GM19372 (cell line): ENCODE data around the gene FAM222B.
"Not testable (repeated sequence)": the region's sequence is repeated elsewhere in the genome, so short reads cannot be mapped to it uniquely, and the experiment has no call there.

Experiments
- ATAC-seq: cut with Tn5 transposase; IDR thresholded peaks from one replicate; pipeline ENCODE4 v1.9.1; 2021; ENCODE audit warnings: mild to moderate bottlenecking, low read depth, moderate library complexity; ENCODE audit not compliant: unreplicated experiment

FAM222B gene

DNA sequence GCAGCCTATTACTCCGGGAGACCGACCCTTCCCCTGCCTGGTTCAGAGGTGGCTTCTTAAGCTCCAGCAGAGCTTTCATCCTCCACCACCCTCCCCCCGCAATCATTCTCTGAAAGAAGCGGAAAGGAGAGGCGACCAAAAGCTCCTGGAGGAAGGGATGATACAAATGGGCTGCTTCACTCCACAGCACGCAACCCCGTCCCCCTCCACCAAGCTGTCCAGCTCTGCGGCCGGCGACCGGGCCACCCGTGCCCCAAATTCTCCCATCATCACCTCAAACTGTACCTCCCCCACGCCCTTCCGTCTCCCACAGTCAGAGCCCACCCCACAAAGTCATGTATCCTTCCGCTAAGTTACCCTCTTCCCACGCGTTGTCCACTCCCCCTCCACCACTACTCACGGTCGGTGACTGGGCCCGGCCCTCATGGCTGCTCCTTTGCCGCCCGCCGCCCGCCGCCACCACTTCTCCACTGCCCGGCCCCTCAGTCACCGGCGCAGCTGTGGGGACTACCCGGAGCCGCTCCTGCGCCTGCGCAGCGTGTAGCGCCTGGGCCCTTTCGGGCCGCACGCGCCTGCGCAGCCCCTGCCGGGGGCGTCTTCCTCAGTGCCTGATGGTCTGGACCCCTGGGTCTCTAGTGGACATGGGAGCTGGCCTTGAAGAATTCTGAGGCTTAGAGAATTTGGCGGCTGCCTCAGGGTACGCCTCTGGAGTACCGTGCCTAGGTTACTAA, at the start of gene FAM222B:
Gene FAM222B (minus strand): TSS at position 509 of the 731 bp plus-strand sequence. CDS start 76,123 bp downstream, outside the sequence.
- ATAC-seq: peak; percentile 78

DNA sequence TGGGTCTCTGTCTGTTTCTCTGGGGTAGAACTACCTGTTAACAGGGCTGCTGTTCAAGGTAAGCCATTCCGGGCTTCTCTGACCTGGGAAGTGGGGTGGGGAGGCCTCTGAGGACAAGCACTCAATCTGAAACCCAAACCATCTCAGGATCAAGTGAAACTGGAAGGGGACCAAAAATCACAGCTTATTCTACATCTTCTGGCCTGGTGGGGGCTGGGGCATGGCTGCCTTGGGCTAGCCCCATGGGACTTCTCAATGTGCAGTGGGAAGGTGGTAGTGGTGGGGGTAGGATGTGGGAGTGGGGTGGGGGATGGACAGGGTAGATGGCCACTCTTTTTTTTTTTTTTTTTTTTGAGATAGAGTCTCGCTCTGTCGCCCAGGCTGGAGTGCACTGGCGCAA, 49.4 kb upstream of the FAM222B start:
- ATAC-seq: no peak

- ATAC-seq: no peak
Measured at GRCh38 chr17:28891201-28891600, 48.6 kb upstream of the FAM222B start.

DNA sequence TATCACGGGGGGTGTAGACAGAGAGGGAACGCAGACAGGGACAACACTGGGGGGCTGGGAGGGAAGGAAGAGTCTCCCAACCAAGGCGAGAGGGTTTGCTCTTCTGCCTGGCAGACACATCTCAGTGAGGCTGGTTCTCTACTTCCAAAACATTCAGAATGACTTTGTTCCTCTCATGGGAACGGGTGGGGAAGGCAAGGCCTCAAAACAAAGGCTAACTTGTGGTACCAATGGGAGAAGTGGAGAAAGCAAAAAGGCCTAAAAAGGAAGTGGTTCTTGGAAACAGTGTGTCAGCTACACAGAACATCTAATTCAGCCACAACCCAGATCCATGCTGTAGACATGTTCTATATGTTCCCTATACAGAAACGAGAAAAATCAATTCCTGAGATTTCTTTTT, 47.4 kb upstream of the FAM222B start:
- ATAC-seq: no peak

- ATAC-seq: no peak
Measured at GRCh38 chr17:28888832-28889231, 46.2 kb upstream of the FAM222B start.

- ATAC-seq: no peak
Measured at GRCh38 chr17:28887871-28888471, 45.4 kb upstream of the FAM222B start.

DNA sequence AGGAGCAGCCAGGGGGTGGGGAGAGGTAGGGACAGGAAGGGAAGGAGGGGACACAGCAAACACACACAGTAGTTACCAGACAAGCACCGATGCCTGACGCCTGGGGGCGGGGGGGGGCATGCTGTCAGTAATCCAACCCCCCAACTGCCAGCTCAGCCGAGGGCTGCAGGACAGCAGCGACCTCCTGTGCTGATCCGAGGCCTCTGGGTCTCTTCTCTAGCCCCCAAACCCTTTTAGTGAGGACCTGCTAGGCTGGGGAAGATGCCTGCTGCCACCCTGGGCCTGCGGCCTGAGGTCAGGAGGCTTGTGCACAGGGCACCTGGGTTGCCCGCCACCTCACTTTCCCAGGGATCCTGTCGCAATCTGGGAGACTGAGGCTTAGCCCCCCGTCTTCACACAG, 43.4 kb upstream of the FAM222B start:
- ATAC-seq: no peak

- ATAC-seq: no peak
Measured at GRCh38 chr17:28885363-28885762, 42.8 kb upstream of the FAM222B start.

- no peak for ATAC-seq
Measured at GRCh38 chr17:28883967-28884702, 41.5 kb upstream of the FAM222B start.

GRCh38 chr17:28882154-28882895, 39.7 kb upstream of the FAM222B start:
- no peak for ATAC-seq

GRCh38 chr17:28881533-28882056, 39.0 kb upstream of the FAM222B start:
- no peak for ATAC-seq

DNA sequence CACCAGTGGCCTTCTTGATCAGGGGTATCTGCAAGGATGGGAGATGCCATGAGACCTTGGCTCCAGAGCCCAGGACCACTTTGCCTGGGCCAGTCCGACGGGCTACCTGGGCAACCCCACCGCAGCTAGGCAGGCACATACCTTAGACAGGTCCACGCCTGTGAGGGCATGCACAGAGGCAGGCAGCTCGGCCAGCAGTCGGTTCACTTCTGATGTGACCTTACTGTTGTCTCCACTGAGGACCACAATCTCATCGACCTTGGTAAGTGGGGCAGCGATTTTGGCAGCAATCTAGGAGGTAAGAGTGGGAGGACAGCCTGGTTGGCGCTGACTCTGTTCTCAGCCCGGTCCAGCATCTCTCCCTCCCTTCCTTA, 38.0 kb upstream of the FAM222B start:
- ATAC-seq: no peak

DNA sequence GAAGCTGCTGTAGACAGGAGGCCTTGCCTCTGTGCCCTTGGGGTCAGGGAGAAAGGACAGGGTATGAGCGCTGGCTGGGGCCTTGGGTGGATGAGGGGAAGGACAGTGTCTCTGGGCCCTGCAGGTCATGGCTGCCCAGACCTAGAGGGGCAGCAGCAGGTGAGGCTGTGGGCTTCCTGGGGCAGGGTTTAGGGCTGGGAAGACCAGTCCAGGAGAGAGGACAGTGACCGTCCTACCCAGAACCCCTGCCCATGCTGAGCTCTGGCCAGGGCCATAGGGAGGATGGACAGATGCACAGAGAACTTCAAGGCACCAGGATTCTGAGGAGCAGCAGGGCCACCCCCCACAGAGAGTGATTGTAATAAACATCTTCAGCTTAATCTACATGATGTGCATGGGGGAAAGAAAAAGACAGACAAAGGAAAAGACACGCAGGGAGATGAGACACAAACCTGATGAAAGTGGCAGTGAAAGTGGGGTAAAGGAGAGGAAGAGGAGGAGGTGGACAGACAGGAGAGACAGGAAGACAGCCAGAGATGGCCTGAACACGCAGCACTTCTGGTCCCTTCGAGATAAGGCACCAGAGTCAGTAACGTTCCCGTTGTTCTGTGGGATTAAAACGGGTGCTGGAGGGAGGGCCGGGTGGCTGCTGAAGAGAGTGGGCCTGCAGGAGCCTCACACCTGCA, 37.4 kb upstream of the FAM222B start:
- ATAC-seq: no peak

DNA sequence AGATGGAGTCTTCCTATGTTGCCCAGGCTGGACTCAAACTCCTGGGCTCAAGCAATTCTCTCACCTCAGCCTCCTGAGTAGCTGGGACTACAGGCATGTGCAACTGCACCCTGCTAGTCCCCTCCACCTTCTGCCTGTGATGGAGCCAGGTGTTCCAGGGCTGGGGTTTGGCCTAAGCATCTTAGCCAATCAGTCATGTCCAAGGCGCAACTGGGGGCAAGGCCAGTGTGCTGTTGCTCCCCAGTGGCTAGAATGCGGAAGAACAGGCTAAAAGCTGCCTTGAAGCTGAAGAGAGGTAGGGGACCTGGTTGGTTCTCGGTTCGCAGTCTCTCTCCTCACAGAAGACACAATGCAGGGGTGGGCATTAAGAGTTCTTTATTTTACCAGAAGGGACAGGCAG, 36.4 kb upstream of the FAM222B start:
- ATAC-seq: no peak

DNA sequence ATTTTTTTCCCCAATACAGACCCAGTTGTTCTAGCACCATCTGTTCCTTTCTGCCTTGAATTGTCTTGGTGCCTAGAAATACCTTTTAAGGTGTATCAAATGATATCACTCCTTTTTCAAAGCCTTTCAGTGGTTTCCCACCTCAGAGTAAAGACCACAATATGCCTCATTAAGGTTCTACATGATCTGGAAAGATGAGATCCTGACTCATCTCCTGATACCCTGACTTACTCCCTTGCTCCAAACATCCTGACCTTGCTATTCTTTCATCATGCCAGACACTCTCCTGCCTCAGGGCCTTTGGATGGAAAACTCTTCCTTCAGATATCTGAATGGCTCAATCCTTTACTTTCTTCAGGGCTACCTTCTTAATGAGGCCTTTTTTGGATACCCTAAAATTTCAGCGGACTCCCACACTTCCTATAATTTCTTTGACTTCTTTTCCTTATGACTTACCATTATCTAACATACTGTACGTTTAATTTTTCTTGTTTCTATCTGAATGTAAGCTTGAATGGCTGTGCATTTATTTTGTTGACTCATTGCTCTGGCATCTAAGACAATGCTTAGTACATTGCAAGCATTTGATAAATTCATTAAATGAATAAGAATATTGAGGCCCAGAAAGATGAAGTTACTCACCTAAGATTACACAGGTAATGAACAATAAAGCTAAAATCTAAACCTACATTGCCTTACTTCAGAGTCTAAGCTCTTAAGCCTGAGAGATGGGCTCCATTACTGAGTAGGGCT, 35.7 kb upstream of the FAM222B start:
- ATAC-seq: no peak

DNA sequence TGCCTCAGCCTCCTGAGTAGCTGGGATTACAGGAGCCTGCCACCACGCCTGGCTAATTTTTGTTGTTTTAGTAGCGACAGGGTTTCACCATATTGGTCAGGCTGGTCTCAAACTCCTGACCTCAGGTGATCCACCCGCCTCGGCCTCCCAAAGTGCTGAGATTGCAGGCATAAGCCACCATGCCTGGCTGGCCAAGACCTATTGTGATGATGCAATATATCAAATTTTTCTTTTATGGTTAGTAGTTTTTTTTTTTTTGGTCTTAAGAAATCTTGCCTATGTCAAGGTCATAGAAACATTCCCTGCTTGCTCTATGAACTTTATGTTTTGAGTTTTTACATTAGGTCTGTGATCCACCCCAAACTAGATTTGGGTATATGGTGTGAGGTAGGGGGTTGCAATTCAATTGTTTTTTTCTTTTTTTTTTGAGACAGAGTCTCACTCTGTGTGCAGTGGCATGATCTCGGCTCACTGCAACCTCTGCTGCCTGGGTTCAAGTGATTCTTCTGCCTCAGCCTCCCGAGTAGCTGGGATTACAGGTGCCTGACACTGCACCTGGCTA, 34.6 kb upstream of the FAM222B start:
- ATAC-seq: not testable (repeated sequence)

- no peak for ATAC-seq
Measured at GRCh38 chr17:28875848-28876550, 33.4 kb upstream of the FAM222B start.

- ATAC-seq: no peak
Measured at GRCh38 chr17:28874750-28875149, 32.2 kb upstream of the FAM222B start.

DNA sequence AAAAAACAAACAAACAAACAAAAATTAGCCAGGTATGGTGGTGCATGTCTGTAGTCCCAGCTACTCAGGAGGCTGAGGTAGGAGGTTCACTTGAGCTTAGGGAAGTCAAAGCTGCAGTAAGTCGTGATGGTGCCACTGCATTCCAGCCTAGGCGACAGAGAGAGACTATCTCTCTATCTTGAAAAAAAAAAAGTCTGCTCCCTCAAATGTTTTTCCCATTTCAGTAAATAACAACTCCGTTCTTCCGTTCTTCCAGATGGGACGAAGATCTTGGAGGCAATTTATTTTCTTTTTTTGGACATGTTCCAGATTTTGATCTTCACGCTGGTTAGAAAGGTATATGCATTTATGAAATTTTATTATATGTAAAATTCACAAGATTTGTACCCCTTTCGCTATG, 31.2 kb upstream of the FAM222B start:
- ATAC-seq: no peak
